Measurements from ENCODE around the gene PNN. TPM values are rescaled to one million over a fixed set of nuclear protein-coding genes. Genes with fewer than 3 reads are reported as not detected.
"Not testable (repeated sequence)": the region's sequence is repeated elsewhere in the genome, so short reads cannot be mapped to it uniquely, and the experiment has no call there.

PNN gene
- total RNA-seq, 4 donors from 2014 or later, result 19.6 to 43.1 (median 37.1) TPM

- H3K27me3 ChIP-seq, result no peaks in the 10 kb centered on the region
- peaks cover 0 to 33% of the 10 kb centered on the region in 2 donors for H3K36me3 ChIP-seq
- H3K9me3 ChIP-seq, result no peaks in the 10 kb centered on the region
- ATAC-seq, result no peak
- 70 to 72% methylated on average over 2 of the region's 4 CpGs for WGBS, 2 donors (ENCODE audit: low coverage in 1 of 2)
- H3K4me3 ChIP-seq, result no peak overlapping the region
- no peaks in the 10 kb centered on the region for H3K4me1 ChIP-seq
- TF ChIP-seq EP300 (IDR thresholded peaks at IDR 0.05) (no peak), CTCF (IDR thresholded peaks at IDR 0.05) (no peak), POLR2AphosphoS5 (IDR thresholded peaks at IDR 0.05) (no peak), POLR2A (IDR thresholded peaks at IDR 0.05) (no peak)
- H3K27ac ChIP-seq, result no peak overlapping the region
Observed at GRCh38 chr14:39186941-39187525, 12.0 kb downstream of the PNN start.

- WGBS, 2 donors (ENCODE audit: low coverage in 1 of 2), result 60% methylated on average over 1 of the region's 5 CpGs
- H3K4me3 ChIP-seq, result no peak overlapping the region
- no peaks in the 10 kb centered on the region for H3K27me3 ChIP-seq
- H3K36me3 ChIP-seq, result no peaks in the 10 kb centered on the region
- ATAC-seq, result no peak
- no peak overlapping the region for H3K27ac ChIP-seq
- TF ChIP-seq POLR2A (IDR thresholded peaks at IDR 0.05), result no peak
- H3K9me3 ChIP-seq, result no peaks in the 10 kb centered on the region
- no peaks in the 10 kb centered on the region for H3K4me1 ChIP-seq
Observed at GRCh38 chr14:39203659-39204606, 28.9 kb downstream of the PNN start.

GRCh38 chr14:39207430-39207829 lies 32.4 kb downstream of the PNN start:
- 80 to 91% methylated on average over 2 of the region's 2 CpGs for WGBS, 2 donors (ENCODE audit: low coverage in 1 of 2)
- H3K4me3 ChIP-seq, result not testable (repeated sequence)

GRCh38 chr14:39211109-39211741 lies 36.2 kb downstream of the PNN start:
- no peak overlapping the region for H3K4me3 ChIP-seq
- no peaks in the 10 kb centered on the region for H3K4me1 ChIP-seq
- no peaks in the 10 kb centered on the region for H3K27me3 ChIP-seq
- no peak for ATAC-seq
- TF ChIP-seq POLR2A (IDR thresholded peaks at IDR 0.05) (no peak), POLR2AphosphoS5 (IDR thresholded peaks at IDR 0.05) (no peak), CTCF (IDR thresholded peaks at IDR 0.05) (no peak), EP300 (IDR thresholded peaks at IDR 0.05) (no peak)
- H3K9me3 ChIP-seq, result no peaks in the 10 kb centered on the region
- H3K36me3 ChIP-seq, result no peaks in the 10 kb centered on the region
- H3K27ac ChIP-seq, result no peak overlapping the region
- WGBS, 2 donors (ENCODE audit: low coverage in 1 of 2), result 85 to 86% methylated on average over 11 to 12 of the region's 15 CpGs

More at GRCh38 chr14:39207430-39207829, 32.4 kb downstream of the PNN start:
- not testable (repeated sequence) for H3K27me3 ChIP-seq, H3K36me3 ChIP-seq, ATAC-seq, H3K9me3 ChIP-seq, H3K4me1 ChIP-seq, H3K27ac ChIP-seq

- Histone ChIP-seq H3K27me3 (no peaks in the 10 kb centered on the region), H3K9me3 (no peaks in the 10 kb centered on the region), H3K27ac (no peak overlapping the region), H3K36me3 (no peaks in the 10 kb centered on the region), H3K4me3 (no peak overlapping the region), H3K4me1 (no peaks in the 10 kb centered on the region)
- ATAC-seq, result no peak
- TF ChIP-seq CTCF (IDR thresholded peaks at IDR 0.05), result no peak
- no CpG with 5 or more reads among the region's 3 CpGs for WGBS, 2 donors (ENCODE audit: low coverage in 1 of 2)
Observed at GRCh38 chr14:39212034-39212433, 37.0 kb downstream of the PNN start.

Measured in gastroesophageal sphincter (tissue), 4 donors.